Endothelial cell of umbilical vein (primary cell): ENCODE data around the gene CFAP68. TPM values are rescaled to one million over a fixed set of nuclear protein-coding genes. Genes with fewer than 3 reads are reported as not detected.

ENCODE experiments used
- BruUV-seq: library from RNA; stranded (reverse); fragments of 400-500 nt; replicated peaks from 2 replicates; lab custom pipeline; 2021; lab: Mats Ljungman, UMichigan
- CTCF ChIA-PET: fragments of 300-600, 350-600 bp; sonication (Branson Sonifier 250); formaldehyde crosslinking; loops from one replicate; lab custom pipeline; 2021; ENCODE audit warnings: antibody characterized with exemption, inconsistent platforms; lab: Charles Lee
- POLR2A ChIA-PET: fragments of 300-600, 350-600 bp; sonication (Branson Sonifier 250); formaldehyde crosslinking; loops from one replicate; lab custom pipeline; 2021; ENCODE audit warnings: antibody characterized with exemption, inconsistent platforms; lab: Charles Lee
- DNase-seq: peaks from one replicate; pipeline ENCODE4 v3.0.0-alpha.2; 2011; ENCODE audit warnings: low read depth, low spot score
- FAIRE-seq: peaks from 2 replicates; lab custom pipeline; 2011; peaks lifted over from hg19 to GRCh38; lab: Jason Lieb, UNC
- H2AFZ ChIP-seq: 2 replicates; pipeline ENCODE4 v1.6.0; 2012; ENCODE audit warnings: low read depth, low read length, control low read depth, inconsistent platforms
- H3K27ac ChIP-seq: 2 replicates; pipeline ENCODE4 v1.5.1; 2011; ENCODE audit warnings: low read depth, mild to moderate bottlenecking, control low read depth, low read length, moderate library complexity; ENCODE audit not compliant: insufficient read depth
- H3K27me3 ChIP-seq, 2 experiments: 2 replicates each; pipeline versions ENCODE4 v1.6.0 to v1.6.1; 2011; ENCODE audit warnings: low read length in 2 of 2, mixed read lengths in 1 of 2; ENCODE audit not compliant: control insufficient read depth in 2 of 2, insufficient read depth in 2 of 2
- H3K36me3 ChIP-seq, 2 experiments: 2 replicates in 1 of 2; 3 replicates in 1 of 2; pipeline ENCODE4 v1.5.1; 2011; ENCODE audit warnings: low read length in 2 of 2, mild to moderate bottlenecking in 1 of 2, moderate library complexity in 1 of 2; ENCODE audit not compliant: control insufficient read depth in 2 of 2, insufficient read depth in 2 of 2; ENCODE audit errors: extremely low read depth in 1 of 2
- H3K4me1 ChIP-seq: 3 replicates; pipeline ENCODE4 v1.5.1; 2011; ENCODE audit warnings: mild to moderate bottlenecking, low read length; ENCODE audit not compliant: control insufficient read depth, insufficient read depth; ENCODE audit errors: extremely low read depth
- H3K4me2 ChIP-seq: 2 replicates; pipeline ENCODE4 v1.6.1; 2011; ENCODE audit warnings: low read length, control low read depth, mixed read lengths; ENCODE audit not compliant: insufficient read depth
- H3K4me3 ChIP-seq, 3 experiments: fragments of 200-600 bp in 1 of 3; sonication (generic), shearing (Covaris generic) in 1 of 3; replicated peaks in 1 of 3; 2 replicates each; pipeline ENCODE4 v1.5.1; 2011 to 2016; ENCODE audit warnings: control low read depth in 3 of 3, low read length in 3 of 3, mild to moderate bottlenecking in 2 of 3, inconsistent platforms in 1 of 3, low read depth in 1 of 3, moderate library complexity in 1 of 3; ENCODE audit not compliant: insufficient read depth in 1 of 3
- H3K79me2 ChIP-seq: 2 replicates; pipeline ENCODE4 v1.6.0; 2012; ENCODE audit warnings: low read length, inconsistent platforms; ENCODE audit not compliant: control insufficient read depth, insufficient read depth
- H3K9ac ChIP-seq: replicated peaks from 2 replicates; pipeline ENCODE3; 2011; ENCODE audit warnings: low read length, control low read depth; ENCODE audit not compliant: insufficient read depth; ENCODE audit errors: extremely low read depth
- H3K9me1 ChIP-seq: replicated peaks from 3 replicates; pipeline ENCODE4 v1.6.0; 2011; ENCODE audit warnings: mild to moderate bottlenecking, low read length; ENCODE audit not compliant: control insufficient read depth, insufficient read depth; ENCODE audit errors: extremely low read depth
- H3K9me3 ChIP-seq: replicated peaks from 2 replicates; pipeline ENCODE4 v1.5.1; 2012; ENCODE audit warnings: low read length, inconsistent platforms; ENCODE audit not compliant: control insufficient read depth, insufficient read depth
- H4K20me1 ChIP-seq: replicated peaks from 2 replicates; pipeline ENCODE3; 2011; ENCODE audit warnings: mild to moderate bottlenecking, low read length; ENCODE audit not compliant: control insufficient read depth, insufficient read depth; ENCODE audit errors: extremely low read depth
- CTCF ChIP-seq, 2 donors: IDR thresholded peaks; 1 replicate in 1 of 2; 2 replicates in 1 of 2; pipeline ENCODE4 v1.5.1; 2011; ENCODE audit warnings: low read length in 2 of 2, mild to moderate bottlenecking in 2 of 2, moderate library complexity in 2 of 2, control low read depth in 1 of 2, inconsistent platforms in 1 of 2, low read depth in 1 of 2; ENCODE audit not compliant: insufficient read depth in 1 of 2; ENCODE audit errors: extremely low read depth in 1 of 2
- EZH2 ChIP-seq: IDR thresholded peaks from 2 replicates; pipeline ENCODE4 v1.6.1; 2012; ENCODE audit warnings: borderline replicate concordance, low read depth, mild to moderate bottlenecking, moderate library complexity, low read length, inconsistent platforms; ENCODE audit not compliant: severe bottlenecking
- FOS ChIP-seq: IDR thresholded peaks from 2 replicates; pipeline ENCODE4 v1.6.1; 2011; ENCODE audit warnings: mild to moderate bottlenecking, low read length, moderate library complexity, borderline replicate concordance; ENCODE audit not compliant: insufficient read depth
- GATA2 ChIP-seq: IDR thresholded peaks from 2 replicates; pipeline ENCODE4 v1.7.0; 2011; ENCODE audit warnings: low read depth, mild to moderate bottlenecking, moderate library complexity, mixed read lengths, low read length; ENCODE audit not compliant: insufficient read length, insufficient read depth
- JUN ChIP-seq: IDR thresholded peaks from 2 replicates; pipeline ENCODE4 v1.6.1; 2011; ENCODE audit warnings: borderline replicate concordance, low read depth; ENCODE audit not compliant: insufficient read length, insufficient read depth
- MAX ChIP-seq: IDR thresholded peaks from 2 replicates; pipeline ENCODE4 v1.6.1; 2011; ENCODE audit not compliant: insufficient read depth, insufficient read length
- MYC ChIP-seq: IDR thresholded peaks from one replicate; pipeline ENCODE4 v1.6.1; 2011; ENCODE audit warnings: mild to moderate bottlenecking, low read depth, low read length
- POLR2A ChIP-seq: IDR thresholded peaks from 2 replicates; pipeline ENCODE4 v1.6.1; 2012; ENCODE audit warnings: low read depth, mild to moderate bottlenecking, control low read depth, low read length
- POLR2AphosphoS5 ChIP-seq: IDR thresholded peaks from 2 replicates; pipeline ENCODE4 v1.6.1; 2012; ENCODE audit warnings: low read depth, mild to moderate bottlenecking, control low read depth, low read length, moderate library complexity; ENCODE audit not compliant: insufficient read depth
- dilution Hi-C: fragments of 300-500 bp; cut with MboI; formaldehyde crosslinking; loops from one replicate; pipeline ENCODE4 v1.15.0; 2019; ENCODE audit warnings: low sequenced_read_pairs; ENCODE audit not compliant: extremely low pct_ligation_motif_present
- intact Hi-C: fragments of 100-400 bp; cut with micrococcal nuclease; formaldehyde crosslinking; loops from one replicate; pipeline ENCODE4 v1.10.0; 2022
- polyA plus RNA-seq, 4 experiments: library from polyadenylated mRNA; depleted of rRNA in 3 of 4; stranded (reverse) in 3 of 4; unstranded in 1 of 4; fragments of >200 nt; gene quantifications; 2 replicates each; pipeline versions ENCODE4 v1.2.1 to v1.2.3, GENCODE V29; 2011 to 2012; ENCODE audit warnings: missing spikeins in 1 of 4
- total RNA-seq: library from RNA; stranded (reverse); gene quantifications from 2 replicates; pipeline ENCODE4 v1.2.3, GENCODE V29; 2021

Gene CFAP68
- total and polyA plus RNA-seq, 2 donors (not counting 3 experiments of a cell fraction or from before 2014, with no cell fraction given) = 7.4 to 10.6 TPM

GRCh38 chr11:111838054-111838453 lies 41.3 kb upstream of the CFAP68 start:
- ChIA-PET CTCF (interaction anchor here (0.8 to 1.4 kb wide), 2 partner anchors 272 to 383 kb away, joined by 3 read pairs; no protein-coding TSS in a partner anchor), POLR2A (no interaction called here)
- TF ChIP-seq MAX (no peak), EZH2 (no peak), POLR2A (no peak), CTCF (IDR thresholded peaks at IDR 0.05; ENCODE audit: extremely low read depth in 1 of 2, insufficient read depth in 1 of 2, low read depth in 1 of 2, low read length in 2 of 2) (no peak), POLR2AphosphoS5 (no peak), JUN (no peak), GATA2 (no peak), FOS (no peak), MYC (no peak)
- no peaks in the 10 kb centered on the region for H3K4me1 ChIP-seq
- no peak overlapping the region for H3K27ac ChIP-seq
- no peaks in the 10 kb centered on the region for H3K9me1 ChIP-seq
- no peaks in the 10 kb centered on the region for H4K20me1 ChIP-seq
- no peak overlapping the region for H3K9ac ChIP-seq
- intact Hi-C loops (no loop called here), dilution Hi-C loops (no loop called here)
- FAIRE-seq (no peak), DNase-seq (no peak)
- H3K9me3 ChIP-seq = no peaks in the 10 kb centered on the region
- peaks cover 4 to 6% of the 10 kb centered on the region in 2 experiments for H3K36me3 ChIP-seq
- no peaks in the 10 kb centered on the region for H3K79me2 ChIP-seq
- H3K4me2 ChIP-seq = no peak overlapping the region
- H2AFZ ChIP-seq = no peak overlapping the region
- H3K27me3 ChIP-seq = no peaks in the 10 kb centered on the region
- BruUV-seq = no TSS peak
- no peak overlapping the region for H3K4me3 ChIP-seq
